ENCODE results near the gene USP47.

- TF ChIP-seq, protein P1, sequence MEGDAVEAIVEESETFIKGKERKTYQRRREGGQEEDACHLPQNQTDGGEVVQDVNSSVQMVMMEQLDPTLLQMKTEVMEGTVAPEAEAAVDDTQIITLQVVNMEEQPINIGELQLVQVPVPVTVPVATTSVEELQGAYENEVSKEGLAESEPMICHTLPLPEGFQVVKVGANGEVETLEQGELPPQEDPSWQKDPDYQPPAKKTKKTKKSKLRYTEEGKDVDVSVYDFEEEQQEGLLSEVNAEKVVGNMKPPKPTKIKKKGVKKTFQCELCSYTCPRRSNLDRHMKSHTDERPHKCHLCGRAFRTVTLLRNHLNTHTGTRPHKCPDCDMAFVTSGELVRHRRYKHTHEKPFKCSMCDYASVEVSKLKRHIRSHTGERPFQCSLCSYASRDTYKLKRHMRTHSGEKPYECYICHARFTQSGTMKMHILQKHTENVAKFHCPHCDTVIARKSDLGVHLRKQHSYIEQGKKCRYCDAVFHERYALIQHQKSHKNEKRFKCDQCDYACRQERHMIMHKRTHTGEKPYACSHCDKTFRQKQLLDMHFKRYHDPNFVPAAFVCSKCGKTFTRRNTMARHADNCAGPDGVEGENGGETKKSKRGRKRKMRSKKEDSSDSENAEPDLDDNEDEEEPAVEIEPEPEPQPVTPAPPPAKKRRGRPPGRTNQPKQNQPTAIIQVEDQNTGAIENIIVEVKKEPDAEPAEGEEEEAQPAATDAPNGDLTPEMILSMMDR (conservative IDR thresholded peaks at IDR 0.05; ENCODE audit: low read depth, low read length) = no peak
- TF ChIP-seq EZH2phosphoT487 (IDR thresholded peaks at IDR 0.05; ENCODE audit: borderline replicate concordance, low read length) = no peak
Measured at GRCh38 chr11:11996321-11997048, 154.7 kb downstream of the USP47 start.

All from PC-3 (cell line).